H9 (cell line): ENCODE measurements around the gene TRIM9. TPM values are rescaled to one million over a fixed set of nuclear protein-coding genes. Genes with fewer than 3 reads are reported as not detected.

Source experiments
- DNase-seq: peaks from one replicate; pipeline ENCODE4 v3.0.0-alpha.2; 2017
- H2AFZ ChIP-seq: one replicate; pipeline ENCODE4 v1.6.1; 2013; ENCODE audit warnings: mild to moderate bottlenecking, low read length, control low read depth, moderate library complexity
- H2AK5ac ChIP-seq: 2 replicates; pipeline ENCODE4 v1.6.1; 2013; ENCODE audit warnings: low read length, control low read depth, mixed read lengths; ENCODE audit not compliant: insufficient read length
- H2BK120ac ChIP-seq: one replicate; pipeline ENCODE4 v1.6.1; 2013; ENCODE audit warnings: low read depth, mild to moderate bottlenecking, low read length, control low read depth, inconsistent platforms; ENCODE audit not compliant: poor library complexity, severe bottlenecking
- H2BK12ac ChIP-seq: 2 replicates; pipeline ENCODE4 v1.6.1; 2013; ENCODE audit warnings: low read length, control low read depth, mixed read lengths, low read depth; ENCODE audit not compliant: insufficient read length
- H2BK15ac ChIP-seq: 2 replicates; pipeline ENCODE4 v1.6.1; 2013; ENCODE audit warnings: low read depth, low read length, control low read depth
- H2BK20ac ChIP-seq: one replicate; pipeline ENCODE4 v1.6.1; 2013; ENCODE audit warnings: low read depth, mild to moderate bottlenecking, low read length, control low read depth, inconsistent platforms; ENCODE audit not compliant: poor library complexity, severe bottlenecking
- H2BK5ac ChIP-seq: 2 replicates; pipeline ENCODE4 v1.6.1; 2013; ENCODE audit warnings: low read length, control low read depth, mixed read lengths; ENCODE audit not compliant: insufficient read length
- H3K14ac ChIP-seq: 2 replicates; pipeline ENCODE4 v1.6.1; 2013; ENCODE audit warnings: low read length, control low read depth; ENCODE audit not compliant: insufficient read depth
- H3K18ac ChIP-seq: 2 replicates; pipeline ENCODE4 v1.6.1; 2013; ENCODE audit warnings: low read depth, mild to moderate bottlenecking, mixed read lengths, low read length, control low read depth; ENCODE audit not compliant: insufficient read length
- H3K23ac ChIP-seq: 2 replicates; pipeline ENCODE4 v1.6.1; 2013; ENCODE audit warnings: low read length, control low read depth, mixed read lengths, low read depth; ENCODE audit not compliant: insufficient read length
- H3K23me2 ChIP-seq: 2 replicates; pipeline ENCODE4 v1.6.1; 2013; ENCODE audit warnings: low read depth, mild to moderate bottlenecking, mixed read lengths, low read length, control low read depth; ENCODE audit not compliant: insufficient read length, poor library complexity, severe bottlenecking
- H3K27ac ChIP-seq: 2 replicates; pipeline ENCODE4 v1.5.1; 2013; ENCODE audit warnings: low read length, control low read depth, mixed read lengths, low read depth; ENCODE audit not compliant: insufficient read length
- H3K27me3 ChIP-seq: 2 replicates; pipeline ENCODE4 v1.6.1; 2013; ENCODE audit warnings: low read length, control low read depth, inconsistent platforms; ENCODE audit not compliant: insufficient read depth
- H3K4ac ChIP-seq: 2 replicates; pipeline ENCODE4 v1.6.1; 2013; ENCODE audit warnings: low read depth, mild to moderate bottlenecking, control low read depth, inconsistent platforms, low read length, moderate library complexity
- H3K4me1 ChIP-seq: 2 replicates; pipeline ENCODE4 v1.6.1; 2013; ENCODE audit warnings: low read length, control low read depth, inconsistent platforms; ENCODE audit not compliant: insufficient read depth
- H3K4me2 ChIP-seq: 2 replicates; pipeline ENCODE4 v1.6.1; 2013; ENCODE audit warnings: low read length, control low read depth, mixed read lengths; ENCODE audit not compliant: insufficient read length, insufficient read depth
- H3K56ac ChIP-seq: 2 replicates; pipeline ENCODE4 v1.6.1; 2013; ENCODE audit warnings: low read depth, mild to moderate bottlenecking, mixed read lengths, low read length, control low read depth; ENCODE audit not compliant: insufficient read length
- H3K79me1 ChIP-seq: 2 replicates; pipeline ENCODE4 v1.6.1; 2013; ENCODE audit warnings: low read depth, mild to moderate bottlenecking, moderate library complexity, low read length, control low read depth, inconsistent platforms; ENCODE audit not compliant: insufficient read depth, poor library complexity, severe bottlenecking
- H3K79me2 ChIP-seq: 2 replicates; pipeline ENCODE4 v1.6.1; 2013; ENCODE audit warnings: low read length, control low read depth, inconsistent platforms; ENCODE audit not compliant: insufficient read depth
- H3K9ac ChIP-seq: 2 replicates; pipeline ENCODE4 v1.6.1; 2013; ENCODE audit warnings: low read length, control low read depth, mixed read lengths; ENCODE audit not compliant: insufficient read length; ENCODE audit errors: extremely low read depth
- H3K9me3 ChIP-seq: one replicate; pipeline ENCODE4 v1.6.1; 2013; ENCODE audit warnings: low read depth, low read length, inconsistent platforms; ENCODE audit not compliant: control insufficient read depth
- H3T11ph ChIP-seq: one replicate; pipeline ENCODE4 v1.6.1; 2013; ENCODE audit warnings: mild to moderate bottlenecking, low read length, control low read depth, inconsistent platforms
- H4K20me1 ChIP-seq: one replicate; pipeline ENCODE4 v1.6.1; 2013; ENCODE audit not compliant: control insufficient read depth, insufficient read length, insufficient read depth
- H4K5ac ChIP-seq: 2 replicates; pipeline ENCODE4 v1.6.1; 2013; ENCODE audit warnings: low read depth, mild to moderate bottlenecking, mixed read lengths, low read length, control low read depth; ENCODE audit not compliant: insufficient read length
- H4K8ac ChIP-seq: replicated peaks from 2 replicates; pipeline ENCODE4 v1.6.1; 2013; ENCODE audit warnings: low read length, control low read depth, mixed read lengths, low read depth; ENCODE audit not compliant: insufficient read length
- H4K91ac ChIP-seq: 2 replicates; pipeline ENCODE4 v1.6.1; 2013; ENCODE audit warnings: low read depth, mild to moderate bottlenecking, moderate library complexity, mixed read lengths, low read length, control low read depth; ENCODE audit not compliant: insufficient read length
- H3K27ac Mint-ChIP-seq, 3 experiments: 2 replicates in 2 of 3; 3 replicates in 1 of 3; pipeline ENCODE4 v1.8.0; 2020 to 2021; ENCODE audit warnings: mixed read lengths in 3 of 3, mild to moderate bottlenecking in 1 of 3, moderate library complexity in 1 of 3
- H3K27me3 Mint-ChIP-seq: 2 replicates; pipeline ENCODE4 v1.8.0; 2021; ENCODE audit warnings: low read depth, mild to moderate bottlenecking, moderate library complexity, mixed read lengths
- H3K36me3 Mint-ChIP-seq, 3 experiments: 2 replicates in 2 of 3; 3 replicates in 1 of 3; pipeline ENCODE4 v1.8.0; 2020 to 2021; ENCODE audit warnings: low read depth in 3 of 3, mixed read lengths in 3 of 3; ENCODE audit not compliant: insufficient read depth in 1 of 3
- H3K4me1 Mint-ChIP-seq, 2 experiments: 2 replicates each; pipeline ENCODE4 v1.8.0; 2020; ENCODE audit warnings: mixed read lengths in 2 of 2
- H3K4me3 Mint-ChIP-seq, 2 experiments: 2 replicates in 1 of 2; 3 replicates in 1 of 2; pipeline ENCODE4 v1.8.0; 2020 to 2021; ENCODE audit warnings: mild to moderate bottlenecking in 2 of 2, mixed read lengths in 2 of 2, moderate library complexity in 1 of 2
- H3K9me3 Mint-ChIP-seq, 2 experiments: 2 replicates in 1 of 2; 3 replicates in 1 of 2; pipeline ENCODE4 v1.8.0; 2020; ENCODE audit warnings: mild to moderate bottlenecking in 2 of 2, mixed read lengths in 2 of 2, moderate library complexity in 1 of 2
- CTCF ChIP-seq: fragments of 200-600 bp; sonication (generic); conservative IDR thresholded peaks from 3 replicates; pipeline ENCODE4 v1.8.0; 2021; ENCODE audit warnings: antibody characterized with exemption, mild to moderate bottlenecking
- WGBS: extraction: QIAGEN DNeasy Blood & Tissue Kit; methylation state at CpG from one replicate; pipeline ENCODE4 v1.1.7; 2013; ENCODE audit warnings: missing lambda C conversion rate, low lambda C conversion rate, mixed read lengths; ENCODE audit not compliant: insufficient read length; ENCODE audit errors: extremely low coverage; 5-methylcytosine and 5-hydroxymethylcytosine counted together
- total RNA-seq: library from RNA; stranded (reverse); gene quantifications from 2 replicates; pipeline ENCODE4 v1.2.1, GENCODE V29; 2021

Gene TRIM9
- total RNA-seq, 1 experiment from 2014 or later: 0.98 TPM

GRCh38 chr14:50951032-50951431, 143.9 kb downstream of the TRIM9 start:
- DNase-seq: no peak
- Histone ChIP-seq H2BK12ac (no peak overlapping the region), H3K9me3 (no peaks in the 10 kb centered on the region), H3K14ac (no peak overlapping the region), H3K23me2 (no peaks in the 10 kb centered on the region), H3K79me2 (no peaks in the 10 kb centered on the region), H2BK5ac (no peak overlapping the region), H4K8ac (no peak overlapping the region), H3K4ac (no peak overlapping the region), H3K4me2 (no peak overlapping the region), H4K91ac (no peak overlapping the region), H2AK5ac (no peak overlapping the region), H4K20me1 (no peaks in the 10 kb centered on the region), H3K9ac (no peak overlapping the region), H3K27me3 (no peaks in the 10 kb centered on the region), H2BK120ac (no peak overlapping the region), H3K79me1 (no peaks in the 10 kb centered on the region), H3K18ac (no peak overlapping the region), H2AFZ (no peak overlapping the region), H3K27ac (no peak overlapping the region), H3K4me1 (peaks cover 3% of the 10 kb centered on the region), H2BK15ac (no peak overlapping the region), H2BK20ac (no peak overlapping the region), H3T11ph (no peak overlapping the region), H4K5ac (no peak overlapping the region), H3K56ac (no peak overlapping the region), H3K23ac (no peak overlapping the region)
- Mint-ChIP-seq H3K4me3 (no peak overlapping the region), H3K4me1 (peaks cover 12 to 16% of the 10 kb centered on the region in 2 experiments), H3K9me3 (peaks cover 4 to 8% of the 10 kb centered on the region in 2 experiments), H3K27ac (no peak overlapping the region; a peak in 1 of 7 replicates), H3K27me3 (no peaks in the 10 kb centered on the region; the same call in 1 of the 2 replicates), H3K36me3 (no peaks in the 10 kb centered on the region)
- WGBS: no CpG with 5 or more reads among the region's 6 CpGs
- TF ChIP-seq CTCF: no peak
